MCF 10A (cell line): ENCODE results near the gene EBPL. TPM values are rescaled to one million over a fixed set of nuclear protein-coding genes. Genes with fewer than 3 reads are reported as not detected.
A peak's percentile ranks its signal among the peaks of the same experiment; 100 is the strongest.

Experiments
- Bru-seq: library from RNA; stranded (reverse); fragments of 400-500 nt; gene quantifications from one replicate; lab custom pipeline; 2021; lab: Mats Ljungman, UMichigan
- BruChase-seq, 2 experiments: library from RNA; stranded (reverse); fragments of 400-500 nt; gene quantifications; one replicate each; lab custom pipeline; 2021; lab: Mats Ljungman, UMichigan
- BruUV-seq: library from RNA; stranded (reverse); fragments of 400-500 nt; replicated peaks from 2 replicates; lab custom pipeline; 2021; lab: Mats Ljungman, UMichigan
- CTCF ChIA-PET: fragments of 300-600 bp; sonication (Branson Sonifier 250); formaldehyde crosslinking; extraction: SDS; loops from one replicate; lab custom pipeline; 2021; ENCODE audit warnings: antibody characterized with exemption, inconsistent platforms; lab: Yijun Ruan, JAX
- POLR2A ChIA-PET: fragments of 300-600, 350-650 bp; sonication (Branson Sonifier 250); formaldehyde crosslinking; extraction: SDS; loops from one replicate; lab custom pipeline; 2020; ENCODE audit warnings: antibody characterized with exemption, inconsistent platforms; lab: Yijun Ruan, JAX
- DNase-seq: peaks from one replicate; pipeline ENCODE4 v3.0.0-alpha.2; 2018; ENCODE audit not compliant: unreplicated experiment
- H3K27ac Mint-ChIP-seq: one replicate; pipeline ENCODE4 v1.8.0; 2022; ENCODE audit warnings: mild to moderate bottlenecking, low read depth, mixed read lengths; ENCODE audit not compliant: unreplicated experiment
- H3K27me3 Mint-ChIP-seq: one replicate; pipeline ENCODE4 v1.8.0; 2022; ENCODE audit warnings: mixed read lengths; ENCODE audit not compliant: insufficient read depth, unreplicated experiment
- H3K36me3 Mint-ChIP-seq: one replicate; pipeline ENCODE4 v1.8.0; 2022; ENCODE audit warnings: mild to moderate bottlenecking, moderate library complexity, mixed read lengths; ENCODE audit not compliant: insufficient read depth, unreplicated experiment
- H3K4me1 Mint-ChIP-seq: one replicate; pipeline ENCODE4 v1.8.0; 2022; ENCODE audit warnings: mixed read lengths; ENCODE audit not compliant: insufficient read depth, unreplicated experiment
- H3K4me3 Mint-ChIP-seq: one replicate; pipeline ENCODE4 v1.8.0; 2022; ENCODE audit warnings: mild to moderate bottlenecking, moderate library complexity, mixed read lengths; ENCODE audit not compliant: unreplicated experiment
- H3K9me3 Mint-ChIP-seq: one replicate; pipeline ENCODE4 v1.8.0; 2022; ENCODE audit warnings: mixed read lengths; ENCODE audit not compliant: unreplicated experiment
- intact Hi-C: fragments of 100-400 bp; cut with micrococcal nuclease; formaldehyde crosslinking; loops from 2 replicates; pipeline ENCODE4 v1.14.1; 2022
- long read RNA-seq: library from polyadenylated mRNA; stranded (forward); transcript quantifications from one replicate; pipeline ENCODE4 v2.0.0, GENCODE V29; 2022
- total RNA-seq: library from RNA; stranded (reverse); gene quantifications from 2 replicates; pipeline ENCODE4 v1.2.3, GENCODE V29; 2022
- TF ChIP-seq, protein P1 (sequence below): fragments of 200-600 bp; IDR thresholded peaks from one replicate; pipeline ENCODE4 v1.8.0; 2022; ENCODE audit warnings: antibody characterized with exemption, mild to moderate bottlenecking; ENCODE audit not compliant: unreplicated experiment

EBPL gene
- total RNA-seq: 90.1 and 121 TPM in 2 replicates
- Bru-seq, nascent RNA: percentile 79 among the genes with signal in this experiment
- percentile 72 among the genes with signal in this experiment for BruChase-seq, experiment 1, labeled RNA remaining after a 6-hour chase
- percentile 71 among the genes with signal in this experiment for BruChase-seq, experiment 2, labeled RNA remaining after a 2-hour chase
- long read RNA-seq, transcript EBPL-204 (3 exons, 766 nt): minor isoform, 10 of 185 reads
- long read RNA-seq, transcript EBPL-203 (2 exons, 579 nt): minor isoform, 13 of 185 reads
- long read RNA-seq, transcript EBPL-206 (3 exons, 810 nt): minor isoform, 26 of 185 reads
- long read RNA-seq, transcript EBPL-201 (4 exons, 914 nt): major isoform, 127 of 185 reads
- long read RNA-seq, partial matches to known transcripts: 2 of 185 reads
- long read RNA-seq, other reads (novel, unspliced or antisense): 7 of 185 reads

DNA sequence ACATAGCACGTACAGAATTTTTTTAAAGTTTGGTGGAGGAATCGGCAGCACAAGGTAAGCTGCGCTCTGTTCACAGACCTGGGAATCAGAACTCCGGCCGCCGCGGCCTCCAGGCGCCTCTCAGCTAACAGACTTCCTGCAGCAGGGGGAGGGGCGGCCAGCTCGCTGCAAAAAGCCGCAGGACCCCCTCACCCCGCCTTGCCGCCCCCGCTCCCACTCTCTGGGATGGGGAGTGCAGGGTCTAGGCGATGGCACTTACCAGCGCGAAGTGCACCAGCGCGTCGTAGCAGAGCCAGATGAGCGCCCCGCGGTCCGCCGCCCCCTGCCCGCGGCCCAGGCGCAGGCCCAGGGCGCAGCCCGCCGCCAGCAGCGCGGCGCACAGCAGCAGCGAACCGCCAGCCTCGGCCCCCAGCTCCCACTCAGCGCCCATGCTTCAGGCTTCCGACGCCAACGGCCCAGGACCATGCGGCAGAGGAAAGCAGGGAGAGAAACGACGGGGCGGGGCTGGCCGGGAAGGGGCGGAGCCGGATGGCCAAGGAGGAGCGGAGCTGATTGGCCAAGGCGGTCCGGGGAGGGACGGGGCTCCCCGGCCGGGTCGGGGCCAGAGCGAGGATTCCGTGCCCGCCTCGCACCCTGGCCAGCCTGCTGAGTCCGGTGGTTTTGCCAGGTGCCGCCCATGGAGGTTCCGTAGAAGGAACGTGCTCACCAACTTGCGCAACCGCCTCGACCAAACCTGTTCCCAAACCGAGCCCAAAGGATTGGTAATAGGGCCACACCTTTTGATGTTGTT, at the start of gene EBPL:
Gene EBPL, minus strand, starts transcription at position 492 of the 790 bp plus-strand sequence. Its CDS starts 62 bp downstream, at position 430.
- DNase-seq: peak; percentile 97
- intact Hi-C loops: loop anchor here (1.0 kb wide), 1 partner anchor 101 kb away; the partner anchor contains the start of gene KPNA3
- ChIA-PET CTCF (interaction anchor here (1.2 to 1.8 kb wide), 3 partner anchors 12 to 100 kb away, joined by 4 to 6 read pairs (median 4); no protein-coding TSS in a partner anchor), POLR2A (interaction anchor here (0.6 to 5.2 kb wide), 38 partner anchors 9 to 412 kb away, joined by 3 to 97 read pairs (median 3); partner anchors contain the start of genes CAB39L, KPNA3, RCBTB1 and SETDB2)
- H3K4me3 Mint-ChIP-seq: peak within 1 kb of the TSS; percentile 94
- no TSS peak for BruUV-seq
- TF ChIP-seq, protein P1, sequence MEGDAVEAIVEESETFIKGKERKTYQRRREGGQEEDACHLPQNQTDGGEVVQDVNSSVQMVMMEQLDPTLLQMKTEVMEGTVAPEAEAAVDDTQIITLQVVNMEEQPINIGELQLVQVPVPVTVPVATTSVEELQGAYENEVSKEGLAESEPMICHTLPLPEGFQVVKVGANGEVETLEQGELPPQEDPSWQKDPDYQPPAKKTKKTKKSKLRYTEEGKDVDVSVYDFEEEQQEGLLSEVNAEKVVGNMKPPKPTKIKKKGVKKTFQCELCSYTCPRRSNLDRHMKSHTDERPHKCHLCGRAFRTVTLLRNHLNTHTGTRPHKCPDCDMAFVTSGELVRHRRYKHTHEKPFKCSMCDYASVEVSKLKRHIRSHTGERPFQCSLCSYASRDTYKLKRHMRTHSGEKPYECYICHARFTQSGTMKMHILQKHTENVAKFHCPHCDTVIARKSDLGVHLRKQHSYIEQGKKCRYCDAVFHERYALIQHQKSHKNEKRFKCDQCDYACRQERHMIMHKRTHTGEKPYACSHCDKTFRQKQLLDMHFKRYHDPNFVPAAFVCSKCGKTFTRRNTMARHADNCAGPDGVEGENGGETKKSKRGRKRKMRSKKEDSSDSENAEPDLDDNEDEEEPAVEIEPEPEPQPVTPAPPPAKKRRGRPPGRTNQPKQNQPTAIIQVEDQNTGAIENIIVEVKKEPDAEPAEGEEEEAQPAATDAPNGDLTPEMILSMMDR: no peak
- peak within 1 kb of the TSS; percentile 97 for H3K27ac Mint-ChIP-seq
- peaks cover 29% of the 10 kb centered on the region for H3K36me3 Mint-ChIP-seq
- H3K4me1 Mint-ChIP-seq: peaks cover 35% of the 10 kb centered on the region
- H3K9me3 Mint-ChIP-seq: no peaks in the 10 kb centered on the region
- H3K27me3 Mint-ChIP-seq: no peaks in the 10 kb centered on the region

DNA sequence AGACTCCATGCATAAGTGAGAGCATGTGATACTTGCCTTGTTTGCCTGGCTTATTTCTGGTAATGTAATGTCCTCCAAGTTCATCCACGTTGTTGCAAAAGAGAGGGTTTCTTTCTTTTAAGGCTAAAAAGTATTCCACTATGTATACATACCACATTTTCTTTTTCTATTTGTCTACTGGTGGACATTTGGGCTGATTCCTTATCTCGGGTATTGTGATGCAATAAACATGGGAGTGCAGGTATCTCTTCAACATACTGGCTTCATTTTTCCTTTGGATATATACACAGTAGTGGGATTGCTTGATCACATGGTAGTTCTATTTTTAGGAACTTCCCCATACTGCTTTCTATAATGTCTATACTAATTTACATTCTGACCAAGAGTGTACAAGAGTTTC, 49.6 kb upstream of the EBPL start:
- no peaks in the 10 kb centered on the region for H3K9me3 Mint-ChIP-seq
- no TSS peak for BruUV-seq

DNA sequence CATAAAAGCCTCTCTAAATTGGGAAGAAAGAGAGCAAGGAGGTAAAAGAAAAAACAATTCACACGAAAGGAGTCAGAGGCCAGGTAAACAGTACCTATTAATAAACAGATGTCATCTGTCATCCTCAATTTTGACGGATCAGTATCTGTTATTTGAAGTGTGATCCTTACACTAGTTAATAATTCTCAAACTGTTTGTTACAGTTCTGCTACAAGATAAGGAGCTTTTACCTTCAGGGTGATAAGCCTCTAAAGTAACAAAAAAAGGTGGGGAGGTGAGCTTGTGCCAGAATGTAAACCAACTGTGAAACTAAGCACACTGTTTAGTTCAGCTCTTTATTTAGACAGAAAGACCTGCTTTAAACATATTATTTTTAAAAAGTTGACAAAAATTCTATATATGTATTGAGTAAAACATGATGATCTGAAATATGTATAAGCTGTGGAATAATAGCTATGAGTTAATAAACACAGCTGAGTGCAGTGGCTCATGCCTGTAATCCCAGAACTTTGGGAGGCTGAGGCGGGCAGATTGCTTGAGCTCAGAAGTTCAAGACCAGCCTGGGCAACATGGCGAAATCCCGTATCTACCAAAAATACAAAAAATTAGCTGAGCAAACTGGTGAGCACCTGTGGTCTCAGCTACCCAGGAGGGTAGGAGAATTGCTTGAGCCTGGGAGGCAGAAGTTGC, 48.4 kb upstream of the EBPL start:
- TF ChIP-seq, protein P1: no peak
- DNase-seq: no peak
- POLR2A ChIA-PET: interaction anchor here (0.6 to 1.2 kb wide), 4 partner anchors 48 to 111 kb away, joined by 3 read pairs; partner anchors contain the start of gene EBPL
- Mint-ChIP-seq H3K27ac (no peak overlapping the region), H3K4me3 (no peak overlapping the region), H3K36me3 (peaks cover 25% of the 10 kb centered on the region), H3K4me1 (no peaks in the 10 kb centered on the region), H3K9me3 (no peaks in the 10 kb centered on the region), H3K27me3 (no peaks in the 10 kb centered on the region)
- no TSS peak for BruUV-seq
- CTCF ChIA-PET: interaction anchor here (0.6 kb wide), 1 partner anchor 28 kb away, joined by 3 read pairs; no protein-coding TSS in a partner anchor
- intact Hi-C loops: loop anchor here (10.0 kb wide), 1 partner anchor 55 kb away; the partner anchor contains the start of gene KPNA3

More for the DNA sequence above, 49.6 kb upstream of the EBPL start:
- CTCF ChIA-PET: interaction anchor here (0.7 kb wide), 1 partner anchor 68 kb away, joined by 3 read pairs; no protein-coding TSS in a partner anchor
- intact Hi-C loops: no loop called here
- TF ChIP-seq, protein P1: no peak
- Mint-ChIP-seq H3K27me3 (no peaks in the 10 kb centered on the region), H3K4me3 (no peak overlapping the region), H3K27ac (no peak overlapping the region), H3K4me1 (no peaks in the 10 kb centered on the region), H3K36me3 (peaks cover 37% of the 10 kb centered on the region)
- DNase-seq: no peak
- POLR2A ChIA-PET: no interaction called here
